Body of pancreas (tissue), 4 donors: ENCODE results near the gene KCNF1.

Source experiments
- CTCF ChIP-seq, 7 experiments: fragments of 450-650 bp in 4 of 7; fragments of 200-600 bp in 3 of 7; sonication (generic) in 3 of 7; IDR thresholded peaks; one replicate each; pipeline ENCODE4 v1.5.1; 2016 to 2019; ENCODE audit warnings: antibody characterized with exemption in 7 of 7
- POLR2A ChIP-seq, 3 donors: fragments of 450-650 bp; IDR thresholded peaks; one replicate each; pipeline ENCODE4 v1.6.1; 2016; ENCODE audit warnings: antibody characterized with exemption in 3 of 3, mild to moderate bottlenecking in 2 of 3

GRCh38 chr2:10883066-10883465 is 28.7 kb upstream of the KCNF1 start:
- TF ChIP-seq CTCF (IDR thresholded peaks at IDR 0.05) = no peak
- no peak for TF ChIP-seq POLR2A (IDR thresholded peaks at IDR 0.05)
